Heart right ventricle (tissue), 16 donors: ENCODE measurements around the gene MRGPRF. TPM values are rescaled to one million over a fixed set of nuclear protein-coding genes. Genes with fewer than 3 reads are reported as not detected.
A peak's percentile ranks its signal among the peaks of the same experiment; 100 is the strongest.

Experiments used
- ATAC-seq, 8 donors: fragments of 200-7000 bp; cut with Tn5 transposase; one replicate each; pipeline ENCODE4 v1.9.1; 2020; ENCODE audit warnings: mild to moderate bottlenecking in 8 of 8, moderate library complexity in 8 of 8, moderate number of reproducible peaks in 1 of 8
- DNase-seq, 2 donors: peaks; one replicate each; pipeline ENCODE4 v3.0.0-alpha.2; 2020
- H3K27ac ChIP-seq, 10 donors: fragments of 200-600 bp; sonication (generic) in 2 of 10; one replicate each; pipeline versions ENCODE4 v1.5.0 to v1.8.0; 2020 to 2022; ENCODE audit warnings: mild to moderate bottlenecking in 3 of 10
- H3K27me3 ChIP-seq, 7 donors: fragments of 200-600 bp; one replicate each; pipeline ENCODE4 v1.8.0; 2021 to 2022; ENCODE audit warnings: mild to moderate bottlenecking in 2 of 7
- H3K36me3 ChIP-seq, 9 donors: fragments of 200-600 bp; sonication (generic) in 1 of 9; one replicate each; pipeline versions ENCODE4 v1.5.0 to v1.8.0; 2020 to 2022; ENCODE audit warnings: mild to moderate bottlenecking in 2 of 9
- H3K4me1 ChIP-seq, 9 donors: fragments of 200-600 bp; sonication (generic) in 1 of 9; one replicate each; pipeline versions ENCODE4 v1.5.0 to v1.8.0; 2020 to 2022; ENCODE audit warnings: mild to moderate bottlenecking in 4 of 9
- H3K4me3 ChIP-seq, 10 donors: fragments of 200-600 bp; sonication (generic) in 2 of 10; one replicate each; pipeline versions ENCODE4 v1.5.0 to v1.8.0; 2020 to 2022; ENCODE audit warnings: mild to moderate bottlenecking in 7 of 10, moderate library complexity in 2 of 10
- H3K9me3 ChIP-seq, 11 donors: fragments of 200-600 bp in 10 of 11; sonication (generic) in 2 of 11; one replicate each; pipeline versions ENCODE4 v1.5.0 to v1.8.0; 2013 to 2022; ENCODE audit warnings: mild to moderate bottlenecking in 2 of 11, control low read depth in 1 of 11, moderate library complexity in 1 of 11
- WGBS, 2 donors: extraction: QIAGEN DNeasy Blood & Tissue Kit; methylation state at CpG; one replicate each; pipeline ENCODE4 v1.1.7; 2013; ENCODE audit warnings: inconsistent platforms in 1 of 2; 5-methylcytosine and 5-hydroxymethylcytosine counted together
- intact Hi-C, 10 donors: fragments of 100-400 bp; cut with DNase I; formaldehyde crosslinking; loops; one replicate each; pipeline versions ENCODE4 v1.11.1 to v1.14.2; 2022
- polyA plus RNA-seq, 2 donors: library from polyadenylated mRNA; stranded (reverse); fragments of 200-250 nt; gene quantifications; one replicate each; pipeline ENCODE4 v1.2.3, GENCODE V29; 2013
- total RNA-seq, 10 donors: library from RNA; stranded (reverse); fragmentation: NEBNext Ultra II Directional in 3 of 10; extraction: Animal tissue kit (Norgen Biotek cat#: 25700) in 3 of 10; gene quantifications; one replicate each; pipeline versions ENCODE4 v1.2.1 to v1.2.4, GENCODE V29; 2021 to 2023
- TF ChIP-seq, protein P1 (sequence below), 9 donors: fragments of 200-600 bp; sonication (generic) in 2 of 9; IDR thresholded peaks; one replicate each; pipeline versions ENCODE4 v1.5.0 to v1.8.0; 2021 to 2022; ENCODE audit warnings: antibody characterized with exemption in 9 of 9, mild to moderate bottlenecking in 5 of 9, moderate library complexity in 1 of 9
- donor health status: Arrhythmogenic right ventricular cardiomyopathy.
- donor health status: ischemic (EF 13 %, LVEDD 7.1; RV severe dilation, severe dysfunction).
- donor health status: healthy with polysubstance abuse.
- donor health status: DM: no; HTN: yes; CAD: no.
- donor health status: DM: no; HTN: no; CAD: no.
- donor health status: ischemic (EF 25% LVEDD 6.9; RV normal size, moderate dysfunction).
- donor health status: ischemic (EF 25% LVEDD 5.7; RV mildly dilated, moderate dysfunction).
- donor health status: healthy.
- donor health status: DM: yes; HTN: yes; CAD: no.
- donor health status: Ischemic cardiomyopathy.
- donor health status: ischemic (EF 35%, LVEDD 5.7; RV mildly dilated, moderate dysfunction).
- donor health status: nonischemic (EF 11% LVEDD 7.7; RV severe dilation, severe dysfunction).
- donor health status: DM: yes; HTN: yes; CAD: no.
- donor health status: PGD.
- donor health status: ischemic (EF 29% LVEDD 5.4; RV normal size, mild dysfunction).
- donor health status: nonischemic (EF 23%, LVEDD 6.1; RV moderate dilation, normal function).

The MRGPRF gene
- total and polyA plus RNA-seq, 12 donors, result 0.98 to 10.7 (median 2.4) TPM

- H3K4me1 ChIP-seq, result peaks cover 0 to 11% (median 10%) of the 10 kb centered on the region in 9 donors
- intact Hi-C loops, result no loop called here
- WGBS, 2 donors, result 75 to 77% methylated on average over 12 of the region's 12 CpGs
- DNase-seq (no peak), ATAC-seq (no peak)
- H3K36me3 ChIP-seq, result no peaks in the 10 kb centered on the region
- H3K27me3 ChIP-seq, result no peaks in the 10 kb centered on the region
- H3K27ac ChIP-seq, result no peak overlapping the region
- no peak overlapping the region for H3K4me3 ChIP-seq
- TF ChIP-seq, protein P1, sequence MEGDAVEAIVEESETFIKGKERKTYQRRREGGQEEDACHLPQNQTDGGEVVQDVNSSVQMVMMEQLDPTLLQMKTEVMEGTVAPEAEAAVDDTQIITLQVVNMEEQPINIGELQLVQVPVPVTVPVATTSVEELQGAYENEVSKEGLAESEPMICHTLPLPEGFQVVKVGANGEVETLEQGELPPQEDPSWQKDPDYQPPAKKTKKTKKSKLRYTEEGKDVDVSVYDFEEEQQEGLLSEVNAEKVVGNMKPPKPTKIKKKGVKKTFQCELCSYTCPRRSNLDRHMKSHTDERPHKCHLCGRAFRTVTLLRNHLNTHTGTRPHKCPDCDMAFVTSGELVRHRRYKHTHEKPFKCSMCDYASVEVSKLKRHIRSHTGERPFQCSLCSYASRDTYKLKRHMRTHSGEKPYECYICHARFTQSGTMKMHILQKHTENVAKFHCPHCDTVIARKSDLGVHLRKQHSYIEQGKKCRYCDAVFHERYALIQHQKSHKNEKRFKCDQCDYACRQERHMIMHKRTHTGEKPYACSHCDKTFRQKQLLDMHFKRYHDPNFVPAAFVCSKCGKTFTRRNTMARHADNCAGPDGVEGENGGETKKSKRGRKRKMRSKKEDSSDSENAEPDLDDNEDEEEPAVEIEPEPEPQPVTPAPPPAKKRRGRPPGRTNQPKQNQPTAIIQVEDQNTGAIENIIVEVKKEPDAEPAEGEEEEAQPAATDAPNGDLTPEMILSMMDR (IDR thresholded peaks at IDR 0.05), result no peak
- H3K9me3 ChIP-seq, result peaks cover 0 to 10% (median 0%) of the 10 kb centered on the region in 11 donors
Measured at GRCh38 chr11:68956547-68957254, 56.3 kb downstream of the MRGPRF start.

GRCh38 chr11:68956142-68956541, 56.9 kb downstream of the MRGPRF start:
- Histone ChIP-seq H3K36me3 (no peaks in the 10 kb centered on the region), H3K9me3 (peaks cover 0 to 10% (median 0%) of the 10 kb centered on the region in 11 donors), H3K4me1 (peaks cover 0 to 11% (median 10%) of the 10 kb centered on the region in 9 donors), H3K4me3 (no peak overlapping the region), H3K27me3 (no peaks in the 10 kb centered on the region), H3K27ac (no peak overlapping the region)
- WGBS, 2 donors, result 10 to 20% methylated on average over 12 of the region's 12 CpGs
- TF ChIP-seq, protein P1 (IDR thresholded peaks at IDR 0.05), result peak in 2 of 9 donors; percentile 13 to 27
- DNase-seq (no peak), ATAC-seq (no peak)
- intact Hi-C loops, result no loop called here

GRCh38 chr11:68955607-68955958, 57.5 kb downstream of the MRGPRF start:
- peaks cover 0 to 11% (median 10%) of the 10 kb centered on the region in 9 donors for H3K4me1 ChIP-seq
- TF ChIP-seq, protein P1 (IDR thresholded peaks at IDR 0.05), result no peak
- H3K27me3 ChIP-seq, result no peaks in the 10 kb centered on the region
- no peak for DNase-seq
- H3K27ac ChIP-seq, result peak overlapping the region in 1 of 10 donors; percentile 44
- 42% methylated on average over 5 of the region's 5 CpGs for WGBS, 2 donors
- ATAC-seq, result peak in 3 of 8 donors; percentile 5 to 17 (median 9)
- intact Hi-C loops, result no loop called here
- no peaks in the 10 kb centered on the region for H3K36me3 ChIP-seq
- H3K9me3 ChIP-seq, result peaks cover 0 to 10% (median 0%) of the 10 kb centered on the region in 11 donors
- peak overlapping the region in 6 of 10 donors; percentile 7 to 24 (median 16) for H3K4me3 ChIP-seq

DNA sequence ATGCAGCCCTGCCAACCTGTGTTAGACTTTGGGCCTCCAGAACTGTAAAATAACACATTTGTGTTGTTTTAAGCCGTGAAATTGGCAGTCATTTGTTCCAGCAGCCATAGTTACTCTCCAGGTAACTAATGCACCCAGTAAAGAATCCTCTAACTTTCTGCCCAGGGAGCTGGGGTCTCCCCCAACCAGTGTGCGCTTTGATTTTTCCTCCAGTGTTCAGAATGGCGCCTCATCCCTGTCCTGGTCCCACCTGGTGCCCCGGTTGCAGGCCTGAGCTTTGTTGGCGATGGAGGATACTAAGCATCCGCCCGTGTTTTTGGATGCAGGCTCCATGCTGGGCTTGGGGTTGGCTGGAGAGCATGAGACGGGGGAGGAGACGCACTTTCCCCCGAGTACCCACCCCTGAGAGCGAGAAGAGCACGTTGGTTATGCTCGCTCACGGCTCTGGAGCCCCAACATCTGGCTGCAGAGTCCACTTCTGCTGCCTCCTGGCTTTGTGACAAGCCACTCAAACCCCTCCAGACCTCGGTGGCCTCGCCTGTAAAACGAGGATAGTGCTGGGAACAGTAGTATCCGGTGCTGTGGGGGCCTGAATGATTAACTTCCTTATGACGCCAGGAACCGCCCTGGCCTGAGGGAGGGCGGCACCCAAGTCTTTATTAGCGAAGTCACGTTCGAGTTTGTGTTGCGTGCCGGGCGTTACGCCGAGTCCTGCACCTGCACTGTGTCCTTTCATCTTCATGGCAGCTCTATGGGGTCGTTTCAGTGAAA, 58.0 kb downstream of the MRGPRF start:
- H3K36me3 ChIP-seq, result no peaks in the 10 kb centered on the region
- H3K27ac ChIP-seq, result peak overlapping the region in 2 of 10 donors; percentile 26 to 44
- 36 to 45% methylated on average over 30 of the region's 30 CpGs for WGBS, 2 donors
- DNase-seq (peak; percentile 37 to 47), ATAC-seq (peak; percentile 71 to 92 (median 86))
- TF ChIP-seq, protein P1 (IDR thresholded peaks at IDR 0.05), result no peak
- H3K27me3 ChIP-seq, result no peaks in the 10 kb centered on the region
- H3K9me3 ChIP-seq, result peaks cover 0 to 10% (median 0%) of the 10 kb centered on the region in 11 donors
- peaks cover 0 to 11% (median 10%) of the 10 kb centered on the region in 9 donors for H3K4me1 ChIP-seq
- peak overlapping the region in 6 of 10 donors; percentile 7 to 24 (median 16) for H3K4me3 ChIP-seq
- intact Hi-C loops, result no loop called here

Other genes with a start within 250 kb of the MRGPRF start
- 10 to 100 TPM; 28.8 to 84.4 (median 48.3) TPM for gene CPT1A, start 171.3 kb downstream of the MRGPRF start, total RNA-seq
- 10 to 100 TPM; 18.8 to 22.8 TPM for gene CPT1A, start 171.3 kb downstream of the MRGPRF start, polyA plus RNA-seq
- 100 to 1,000 TPM in 4 of 10 donors, 10 to 100 TPM in 6; 63.2 to 138 (median 96.7) TPM for gene MRPL21, start 109.4 kb downstream of the MRGPRF start, total RNA-seq
- gene MRPL21, start 109.4 kb downstream of the MRGPRF start, polyA plus RNA-seq, result 100 to 1,000 TPM; 139 to 186 TPM
- 10 to 100 TPM in 8 of 10 donors, 1 to 10 TPM in 2; 9.0 to 17.7 (median 12.1) TPM for gene IGHMBP2, start 109.4 kb downstream of the MRGPRF start, total RNA-seq
- gene IGHMBP2, start 109.4 kb downstream of the MRGPRF start, polyA plus RNA-seq, result 10 to 100 TPM in 1 of 2 donors, 1 to 10 TPM in 1; 9.1 to 24.3 TPM
- gene MRGPRD, start 32.3 kb downstream of the MRGPRF start, total RNA-seq, result not detected
- gene MRGPRD, start 32.3 kb downstream of the MRGPRF start, polyA plus RNA-seq, result not detected
- 10 to 100 TPM in 2 of 10 donors, 1 to 10 TPM in 8; 4.8 to 13.0 (median 7.8) TPM for gene TPCN2, start 35.7 kb upstream of the MRGPRF start, total RNA-seq
- 10 to 100 TPM in 1 of 2 donors, 1 to 10 TPM in 1; 3.4 to 19.2 TPM for gene TPCN2, start 35.7 kb upstream of the MRGPRF start, polyA plus RNA-seq
- gene SMIM38, start 142.7 kb upstream of the MRGPRF start, total RNA-seq, result under 1 TPM in 9 of 10 donors, not detected in 1; 0.11 to 0.56 (median 0.18) TPM
- gene SMIM38, start 142.7 kb upstream of the MRGPRF start, polyA plus RNA-seq, result under 1 TPM; 0.07 to 0.22 TPM